Stimulated activated naive CD8-positive, alpha-beta T cell treated with anti-CD3 and anti-CD28 coated beads, Interleukin-15, amount 100 ng/mL, for 72 hours (primary cell): ENCODE measurements around the gene TNFRSF8.

Experiments used
- ATAC-seq: fragments of 150-1000 bp; cut with Tn5 transposase; 2 replicates; pipeline ENCODE4 v1.10.0; 2021; ENCODE audit warnings: mild to moderate bottlenecking, moderate library complexity
- DNase-seq, 2 donors: peaks; one replicate each; pipeline ENCODE4 v3.0.0; 2021 to 2022
- H3K27ac Mint-ChIP-seq, 2 donors: one replicate each; pipeline ENCODE4 v1.8.0; 2022; ENCODE audit warnings: mild to moderate bottlenecking in 2 of 2, mixed read lengths in 2 of 2, moderate library complexity in 2 of 2
- H3K27me3 Mint-ChIP-seq: one replicate; pipeline ENCODE4 v1.8.0; 2022; ENCODE audit warnings: mixed read lengths
- H3K4me1 Mint-ChIP-seq: one replicate; pipeline ENCODE4 v1.8.0; 2022; ENCODE audit warnings: mild to moderate bottlenecking, mixed read lengths
- H3K4me3 Mint-ChIP-seq, 2 donors: one replicate each; pipeline ENCODE4 v1.8.0; 2022; ENCODE audit warnings: mild to moderate bottlenecking in 2 of 2, mixed read lengths in 2 of 2, moderate library complexity in 1 of 2
- H3K9me3 Mint-ChIP-seq, 2 donors: one replicate each; pipeline ENCODE4 v1.8.0; 2022; ENCODE audit warnings: mixed read lengths in 2 of 2

TNFRSF8 gene

DNA sequence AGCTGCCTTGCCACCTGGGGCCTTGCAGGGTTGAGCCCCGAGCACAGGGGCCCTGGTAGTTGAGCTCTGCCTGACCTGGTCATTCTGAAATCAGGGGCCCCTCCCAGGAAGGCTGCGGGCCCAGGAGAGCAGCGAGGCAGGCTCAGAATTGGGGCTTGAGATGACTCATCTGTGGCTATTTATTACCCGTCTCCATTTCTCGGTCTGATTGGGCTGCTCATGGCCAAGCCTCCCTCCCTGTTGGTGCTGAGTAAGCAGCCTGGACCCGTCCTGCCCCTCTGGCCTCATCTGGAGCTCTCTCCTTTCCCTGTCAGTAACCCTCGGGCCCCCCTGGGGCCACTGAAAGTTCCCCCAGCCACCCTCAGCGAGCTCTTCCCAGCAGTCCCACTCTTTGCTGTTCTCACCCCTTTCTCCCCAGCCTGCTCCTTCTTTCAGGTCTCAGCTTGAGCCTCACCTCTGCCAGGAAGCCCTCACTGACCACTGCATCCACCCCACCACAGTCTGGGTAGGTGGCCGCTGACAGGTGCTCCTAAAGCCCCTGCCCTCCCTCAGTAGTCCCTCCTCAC, 11.0 kb upstream of the TNFRSF8 start:
- ATAC-seq (peak; percentile 62), DNase-seq (peak; percentile 44 to 77)
- H3K27me3 Mint-ChIP-seq: peaks cover 16% of the 10 kb centered on the region
- H3K9me3 Mint-ChIP-seq: no peaks in the 10 kb centered on the region
- H3K4me3 Mint-ChIP-seq: peak overlapping the region; percentile 44 to 63
- peak overlapping the region in 1 of 2 donors; percentile 47 for H3K27ac Mint-ChIP-seq
- H3K4me1 Mint-ChIP-seq: peaks cover 56% of the 10 kb centered on the region

DNA sequence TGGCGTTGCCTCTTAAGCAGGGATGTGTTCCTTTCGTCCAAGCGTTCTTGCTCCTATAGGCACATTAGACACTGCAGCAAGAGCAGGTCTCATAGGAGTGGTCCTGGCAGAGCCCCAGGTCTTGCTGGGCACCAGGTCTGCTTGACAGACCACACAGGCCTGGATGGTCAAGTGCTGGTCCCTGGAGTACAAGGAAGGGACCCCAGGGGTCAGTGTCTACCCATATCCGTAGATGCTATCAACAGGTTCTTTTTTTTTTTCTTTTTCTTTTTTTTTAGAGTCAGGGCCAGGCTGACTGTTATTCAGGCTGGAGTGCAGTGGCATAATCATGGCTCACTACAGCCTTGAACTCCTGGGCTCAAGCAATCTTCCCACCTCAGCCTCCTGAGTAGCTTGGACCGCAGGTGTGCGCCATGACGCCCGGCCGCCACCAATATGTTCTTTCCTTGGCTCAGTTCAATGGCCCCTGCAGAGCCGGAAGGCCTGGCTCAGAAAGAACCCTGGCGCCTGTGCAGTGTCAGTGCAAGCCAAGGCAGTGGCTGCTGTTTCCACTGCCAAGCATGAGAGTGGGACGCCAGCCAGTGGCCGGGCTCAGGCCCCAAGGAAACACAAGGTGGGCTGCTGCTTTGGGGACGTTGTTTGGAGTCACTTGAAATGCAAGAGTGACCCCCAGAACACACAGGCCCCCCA, 10.0 kb upstream of the TNFRSF8 start:
- no peak for DNase-seq
- Mint-ChIP-seq H3K9me3 (no peaks in the 10 kb centered on the region), H3K4me1 (peaks cover 66% of the 10 kb centered on the region), H3K27ac (peak overlapping the region in 1 of 2 donors; percentile 61), H3K4me3 (peak overlapping the region; percentile 46 to 63), H3K27me3 (peaks cover 19% of the 10 kb centered on the region)
- no peak for ATAC-seq

DNA sequence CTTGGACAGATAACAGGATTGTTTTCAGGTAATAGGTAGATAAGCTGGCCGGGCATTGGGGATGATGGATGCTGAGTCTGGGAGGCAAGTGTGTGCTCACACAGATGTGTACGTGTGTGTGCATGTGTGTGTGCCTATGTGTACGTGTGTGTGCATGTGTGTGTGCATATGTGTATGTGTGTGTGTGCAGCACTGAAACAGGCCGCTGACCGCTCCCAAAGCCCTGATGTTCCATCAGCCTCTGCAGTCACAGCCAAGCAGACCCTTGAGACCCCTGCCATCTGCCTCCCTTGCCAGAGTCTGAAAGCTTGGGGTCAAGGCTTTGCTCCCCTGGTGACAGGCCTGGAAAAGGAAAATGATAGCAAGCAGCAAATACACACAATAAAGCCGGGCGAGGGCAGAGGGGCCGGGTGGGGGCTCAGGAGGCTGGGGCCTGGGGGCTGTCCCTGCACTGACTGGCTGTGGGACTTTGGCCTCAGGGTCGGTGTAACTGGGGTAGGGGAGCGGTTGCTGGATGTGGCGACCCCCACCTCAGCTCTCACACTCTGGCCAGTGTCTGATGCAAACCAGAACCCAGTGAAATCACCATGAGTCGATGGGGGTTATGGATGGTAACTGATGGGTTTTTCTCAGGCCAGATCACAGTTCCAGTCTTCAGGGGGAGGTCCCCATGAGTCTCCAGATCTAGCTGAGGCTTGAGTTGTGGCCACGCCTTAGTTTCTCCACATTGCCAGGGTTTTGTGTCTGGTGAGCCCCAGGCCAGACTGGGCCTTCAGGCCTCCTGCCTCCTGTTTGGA, 9.2 kb upstream of the TNFRSF8 start:
- Mint-ChIP-seq H3K27me3 (peaks cover 23% of the 10 kb centered on the region), H3K4me3 (peak overlapping the region in 1 of 2 donors; percentile 66), H3K27ac (peak overlapping the region in 1 of 2 donors; percentile 90), H3K4me1 (peaks cover 74% of the 10 kb centered on the region), H3K9me3 (no peaks in the 10 kb centered on the region)
- ATAC-seq (peak; percentile 77), DNase-seq (peak in 1 of 2 donors; percentile 72)

DNA sequence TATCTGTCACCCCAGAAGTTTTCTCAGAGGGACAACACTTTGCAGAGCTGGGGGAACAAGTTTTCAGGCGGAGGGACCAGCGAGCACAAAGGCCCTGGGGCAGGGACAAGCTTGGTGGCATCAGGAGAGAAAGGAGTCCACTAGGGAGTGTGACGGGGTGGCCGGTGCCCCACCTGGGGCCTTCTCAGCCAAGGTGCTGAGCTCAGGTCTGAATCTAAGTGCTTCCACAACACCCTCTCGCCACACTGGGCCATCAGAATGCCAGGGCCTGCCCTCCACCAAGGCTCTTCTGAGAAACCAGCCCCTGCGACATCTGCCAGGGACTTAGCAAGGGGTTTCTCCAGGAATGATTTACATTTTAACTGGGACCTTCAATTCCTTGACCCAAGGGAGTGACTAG, 7.8 kb upstream of the TNFRSF8 start:
- H3K27ac Mint-ChIP-seq: no peak overlapping the region
- H3K4me1 Mint-ChIP-seq: peaks cover 87% of the 10 kb centered on the region
- no peak for ATAC-seq

DNA sequence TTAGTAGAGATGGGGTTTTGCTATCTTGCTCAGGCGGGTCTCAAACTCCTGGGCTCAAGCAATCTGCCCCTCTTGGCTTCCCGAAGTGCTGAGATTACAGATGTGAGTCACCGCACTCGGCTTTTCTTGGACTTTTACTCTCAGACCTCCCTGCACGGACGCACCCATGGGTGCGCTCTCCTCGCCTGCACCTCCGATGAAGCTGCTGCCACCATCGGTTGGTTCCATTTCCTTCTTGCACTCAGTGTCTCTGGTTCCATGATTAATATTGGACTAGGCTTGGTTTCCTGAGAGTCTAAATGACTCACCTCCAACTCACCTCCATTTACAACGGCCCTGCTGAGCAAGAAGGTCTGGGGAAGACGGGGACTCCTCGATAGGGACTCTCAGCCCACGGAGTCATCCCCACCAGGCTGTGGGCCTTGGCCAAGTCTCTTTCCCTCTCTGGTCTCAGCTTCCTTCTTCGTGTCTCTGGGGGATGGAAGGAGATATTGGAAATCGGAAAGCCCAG, 6.7 kb upstream of the TNFRSF8 start:
- Mint-ChIP-seq H3K27ac (peak overlapping the region; percentile 2 to 22), H3K4me3 (peak overlapping the region in 1 of 2 donors; percentile 1)

More for the DNA sequence above, 7.8 kb upstream of the TNFRSF8 start:
- Mint-ChIP-seq H3K9me3 (no peaks in the 10 kb centered on the region), H3K27me3 (peaks cover 34% of the 10 kb centered on the region), H3K4me3 (no peak overlapping the region)
- no peak for DNase-seq

DNA sequence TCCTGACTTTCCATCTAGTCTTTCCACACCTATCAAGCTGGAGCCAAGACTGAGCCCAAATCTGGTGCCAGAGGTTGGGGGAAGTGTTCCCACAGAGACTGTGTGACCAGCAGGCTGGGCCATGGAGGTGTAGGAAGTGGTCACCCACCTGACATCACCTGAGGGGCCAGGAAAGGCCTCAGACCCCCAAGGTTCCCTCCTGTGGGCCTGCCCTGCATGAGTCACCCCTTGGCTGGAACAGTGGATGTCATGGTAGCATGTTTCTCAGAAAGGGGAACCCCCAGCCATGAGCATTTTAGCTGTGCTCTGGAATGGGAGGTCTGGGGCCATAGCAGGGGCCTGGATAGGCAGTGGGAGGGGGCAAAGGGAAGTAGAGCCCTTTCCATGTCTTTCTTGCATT, 5.7 kb upstream of the TNFRSF8 start:
- peak overlapping the region in 1 of 2 donors; percentile 4 for H3K27ac Mint-ChIP-seq
- no peaks in the 10 kb centered on the region for H3K9me3 Mint-ChIP-seq
- peak in 1 of 2 donors; percentile 72 for DNase-seq
- H3K27me3 Mint-ChIP-seq: peaks cover 45% of the 10 kb centered on the region
- peaks cover 78% of the 10 kb centered on the region for H3K4me1 Mint-ChIP-seq
- H3K4me3 Mint-ChIP-seq: peak overlapping the region; percentile 56 to 68
- peak; percentile 63 for ATAC-seq

More for the DNA sequence above, 6.7 kb upstream of the TNFRSF8 start:
- DNase-seq (peak in 1 of 2 donors; percentile 54), ATAC-seq (peak; percentile 43)
- peaks cover 88% of the 10 kb centered on the region for H3K4me1 Mint-ChIP-seq
- peaks cover 38% of the 10 kb centered on the region for H3K27me3 Mint-ChIP-seq
- no peaks in the 10 kb centered on the region for H3K9me3 Mint-ChIP-seq

DNA sequence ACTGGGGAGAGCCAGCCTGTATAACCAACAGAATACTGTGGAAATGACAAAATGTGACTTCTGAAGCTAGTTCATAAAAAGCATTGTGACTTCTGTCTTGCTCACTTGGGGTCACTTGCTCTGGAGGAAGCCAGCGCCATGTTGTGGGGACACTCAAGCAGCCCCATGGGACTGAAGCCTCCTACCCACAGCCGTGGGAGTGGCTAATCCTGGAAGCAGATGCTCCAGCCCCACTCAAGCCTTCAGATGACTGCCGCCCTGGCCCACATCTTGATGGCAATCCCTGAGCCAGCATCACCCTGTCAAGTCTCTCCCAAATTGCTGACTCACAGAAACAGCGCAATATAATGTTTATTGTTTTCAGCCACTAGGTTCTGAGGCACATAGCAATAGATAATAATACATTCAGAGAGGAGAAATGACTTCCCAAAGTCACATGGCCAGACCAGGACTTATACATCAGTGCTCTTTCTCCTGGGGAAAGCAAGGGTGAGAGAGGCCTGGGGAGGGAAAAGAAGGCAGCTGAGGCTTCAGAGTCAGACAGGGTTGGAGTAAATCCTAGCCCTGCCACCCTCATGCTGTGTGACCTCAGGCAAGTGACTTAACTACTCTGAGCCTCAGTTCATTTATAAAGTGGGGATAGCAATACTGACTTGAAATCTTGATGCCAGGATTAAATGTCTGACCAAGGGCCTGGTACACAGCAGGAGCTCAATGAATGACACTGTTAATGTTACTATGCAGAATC, 5.0 kb upstream of the TNFRSF8 start:
- ATAC-seq: no peak
- H3K27me3 Mint-ChIP-seq: peaks cover 44% of the 10 kb centered on the region
- no peak overlapping the region for H3K4me3 Mint-ChIP-seq

DNA sequence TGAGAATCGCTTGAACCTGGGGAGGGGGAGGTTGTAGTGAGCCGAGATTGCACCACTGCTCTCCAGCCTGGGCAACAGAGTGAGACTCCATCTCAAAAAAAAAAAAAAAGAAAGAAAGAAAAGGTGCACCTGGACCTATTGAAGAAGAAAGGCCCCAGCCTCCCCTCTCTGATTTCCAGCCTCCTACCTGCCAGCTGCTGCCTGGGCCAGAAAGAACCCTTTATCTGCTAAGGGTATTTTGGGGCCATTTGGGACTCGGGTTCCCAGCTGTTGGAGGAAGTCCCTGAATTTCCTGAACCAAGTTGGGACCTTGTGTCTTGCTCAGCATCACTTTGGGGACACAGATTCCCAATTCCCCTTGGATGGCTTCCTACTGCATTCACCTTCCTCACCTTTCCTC, 3.9 kb upstream of the TNFRSF8 start:
- Mint-ChIP-seq H3K27ac (no peak overlapping the region), H3K9me3 (no peaks in the 10 kb centered on the region), H3K4me3 (peak overlapping the region; percentile 24 to 65), H3K4me1 (peaks cover 76% of the 10 kb centered on the region), H3K27me3 (peaks cover 55% of the 10 kb centered on the region)
- ATAC-seq: no peak
- DNase-seq: no peak

More for the DNA sequence above, 5.0 kb upstream of the TNFRSF8 start:
- Mint-ChIP-seq H3K4me1 (peaks cover 76% of the 10 kb centered on the region), H3K27ac (no peak overlapping the region), H3K9me3 (no peaks in the 10 kb centered on the region)
- DNase-seq: no peak

DNA sequence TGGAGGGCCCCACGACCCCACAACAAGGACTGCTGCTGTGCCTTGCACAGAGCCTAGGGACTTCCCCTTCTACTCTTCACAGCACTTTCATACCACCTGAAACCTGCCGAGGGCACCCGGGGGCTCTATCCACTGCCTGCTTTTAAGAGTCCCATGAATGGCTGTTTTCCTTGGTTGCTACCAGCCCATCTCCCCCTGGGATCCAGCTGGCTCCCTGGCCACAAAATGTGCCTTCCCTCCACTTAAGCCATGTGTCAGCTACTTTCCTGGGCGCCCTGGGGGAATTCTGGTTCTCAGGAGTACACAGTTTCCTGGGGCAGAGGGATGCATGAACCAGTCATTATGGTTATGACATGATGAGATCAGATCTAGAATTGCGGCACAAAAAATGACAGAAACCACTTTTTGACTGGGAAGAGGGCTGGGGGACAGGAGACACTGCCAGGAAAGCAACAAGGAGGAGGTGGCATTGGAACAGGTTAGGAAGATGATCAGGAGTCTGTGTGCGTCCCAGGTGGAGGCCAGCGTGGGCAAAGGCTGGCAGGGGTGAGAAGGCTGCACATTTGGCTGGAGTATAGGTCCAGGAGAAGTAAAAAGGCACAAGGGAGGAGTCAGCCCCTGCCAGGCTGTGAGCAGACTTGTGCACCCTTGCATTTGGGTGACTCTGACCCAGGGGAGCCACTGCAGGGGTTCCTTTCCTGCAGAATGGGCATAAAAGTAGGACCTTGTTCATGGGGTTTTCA, 3.2 kb upstream of the TNFRSF8 start:
- Mint-ChIP-seq H3K9me3 (no peaks in the 10 kb centered on the region), H3K27me3 (peaks cover 58% of the 10 kb centered on the region), H3K4me3 (peak overlapping the region; percentile 24 to 65), H3K27ac (peak overlapping the region; percentile 3 to 61), H3K4me1 (peaks cover 76% of the 10 kb centered on the region)
- ATAC-seq: peak; percentile 83
- peak; percentile 45 to 69 for DNase-seq

DNA sequence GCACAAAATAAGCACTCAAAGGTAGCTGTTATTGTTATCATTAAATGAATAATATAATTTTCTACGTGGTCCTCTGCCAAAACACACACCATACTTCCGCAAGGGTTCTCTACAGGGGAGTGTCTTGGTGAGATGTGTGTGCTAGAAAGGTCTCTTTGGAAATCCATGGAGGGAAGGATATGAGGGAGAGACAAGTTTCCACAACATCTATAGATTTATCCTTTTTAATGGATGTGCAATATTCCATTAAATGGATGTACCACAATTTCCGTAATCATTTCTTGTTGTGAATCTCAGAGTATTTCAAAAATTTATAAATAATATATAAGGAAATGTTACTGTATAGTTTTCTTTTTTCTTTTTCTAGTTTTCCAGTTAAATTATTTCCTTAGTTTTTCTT, 2.6 kb upstream of the TNFRSF8 start:
- ATAC-seq (no peak), DNase-seq (no peak)
- Mint-ChIP-seq H3K27ac (no peak overlapping the region), H3K4me1 (peaks cover 73% of the 10 kb centered on the region), H3K9me3 (no peaks in the 10 kb centered on the region), H3K27me3 (peaks cover 59% of the 10 kb centered on the region), H3K4me3 (no peak overlapping the region)

DNA sequence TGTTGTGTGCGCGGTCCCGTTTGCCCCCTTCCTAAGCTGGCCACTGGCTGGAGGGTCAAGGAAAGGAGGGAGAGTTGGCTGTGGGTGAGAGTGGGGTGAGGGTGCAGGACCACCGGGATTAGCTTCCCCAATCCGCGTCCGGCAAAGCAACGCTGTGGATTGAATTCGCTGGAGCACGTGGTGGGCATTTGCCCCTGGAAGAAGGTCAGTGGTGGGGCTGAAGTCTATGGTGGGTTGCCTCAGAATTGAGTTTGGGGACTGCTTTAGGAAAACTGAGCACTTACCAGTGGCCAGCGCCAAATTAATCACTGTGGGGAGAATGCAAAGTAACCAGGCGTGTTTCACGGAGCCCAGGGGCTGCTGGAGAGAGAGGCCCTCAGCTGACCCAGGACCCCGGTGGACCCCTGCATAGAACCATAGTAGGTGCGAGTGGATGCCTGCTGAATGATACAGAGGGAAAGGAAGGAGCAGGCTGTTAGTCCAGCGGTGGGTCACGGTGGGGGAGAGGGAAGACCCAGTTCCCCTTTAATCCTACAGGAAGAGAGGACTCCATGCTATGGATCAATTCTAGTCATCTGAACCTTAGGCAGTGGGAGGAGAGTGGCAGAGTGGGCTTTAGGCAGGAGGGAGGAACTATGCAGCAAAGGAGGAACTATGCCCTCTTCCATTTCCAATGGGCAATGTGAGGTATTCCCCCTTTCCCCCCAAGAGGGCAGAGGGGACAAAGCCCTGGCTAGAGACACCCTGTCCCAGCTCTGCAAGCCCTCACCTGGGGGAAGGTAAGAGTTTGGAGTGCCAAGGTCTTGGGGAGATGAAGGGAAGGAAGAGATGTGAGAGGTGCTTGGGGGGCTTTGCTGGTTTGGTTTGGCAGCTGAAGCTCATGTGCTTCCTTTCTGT, 1.2 kb downstream of the TNFRSF8 start:
- ATAC-seq (no peak), DNase-seq (no peak)
- peak overlapping the region; percentile 72 to 78 for H3K4me3 Mint-ChIP-seq
- H3K27me3 Mint-ChIP-seq: peaks cover 84% of the 10 kb centered on the region
- no peak overlapping the region for H3K27ac Mint-ChIP-seq
- H3K9me3 Mint-ChIP-seq: no peaks in the 10 kb centered on the region
- peaks cover 66% of the 10 kb centered on the region for H3K4me1 Mint-ChIP-seq

DNA sequence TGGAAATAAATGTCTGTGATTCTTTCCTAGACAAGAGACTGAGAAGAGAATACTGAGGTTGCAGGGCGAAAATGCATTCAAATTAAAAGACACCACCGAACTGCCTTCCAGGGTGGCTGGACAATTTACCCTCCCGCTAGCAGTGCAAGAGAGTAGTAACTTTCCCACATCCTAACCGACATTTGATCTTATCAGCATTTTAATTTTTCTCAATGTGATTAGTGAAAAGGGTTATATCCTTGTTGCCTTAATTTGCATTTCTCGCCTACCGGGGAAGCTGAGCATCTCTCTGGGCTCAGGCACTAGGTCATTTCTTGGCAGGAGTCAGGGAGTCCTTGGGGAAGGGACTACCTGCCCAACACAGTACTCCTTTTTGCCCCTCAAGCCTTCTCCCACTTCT, 2.8 kb downstream of the TNFRSF8 start:
- peak; percentile 52 for ATAC-seq
- H3K9me3 Mint-ChIP-seq: no peaks in the 10 kb centered on the region
- H3K4me1 Mint-ChIP-seq: peaks cover 63% of the 10 kb centered on the region
- DNase-seq: peak in 1 of 2 donors; percentile 39
- peak overlapping the region in 1 of 2 donors; percentile 62 for H3K4me3 Mint-ChIP-seq
- H3K27me3 Mint-ChIP-seq: peaks cover 88% of the 10 kb centered on the region
- no peak overlapping the region for H3K27ac Mint-ChIP-seq

DNA sequence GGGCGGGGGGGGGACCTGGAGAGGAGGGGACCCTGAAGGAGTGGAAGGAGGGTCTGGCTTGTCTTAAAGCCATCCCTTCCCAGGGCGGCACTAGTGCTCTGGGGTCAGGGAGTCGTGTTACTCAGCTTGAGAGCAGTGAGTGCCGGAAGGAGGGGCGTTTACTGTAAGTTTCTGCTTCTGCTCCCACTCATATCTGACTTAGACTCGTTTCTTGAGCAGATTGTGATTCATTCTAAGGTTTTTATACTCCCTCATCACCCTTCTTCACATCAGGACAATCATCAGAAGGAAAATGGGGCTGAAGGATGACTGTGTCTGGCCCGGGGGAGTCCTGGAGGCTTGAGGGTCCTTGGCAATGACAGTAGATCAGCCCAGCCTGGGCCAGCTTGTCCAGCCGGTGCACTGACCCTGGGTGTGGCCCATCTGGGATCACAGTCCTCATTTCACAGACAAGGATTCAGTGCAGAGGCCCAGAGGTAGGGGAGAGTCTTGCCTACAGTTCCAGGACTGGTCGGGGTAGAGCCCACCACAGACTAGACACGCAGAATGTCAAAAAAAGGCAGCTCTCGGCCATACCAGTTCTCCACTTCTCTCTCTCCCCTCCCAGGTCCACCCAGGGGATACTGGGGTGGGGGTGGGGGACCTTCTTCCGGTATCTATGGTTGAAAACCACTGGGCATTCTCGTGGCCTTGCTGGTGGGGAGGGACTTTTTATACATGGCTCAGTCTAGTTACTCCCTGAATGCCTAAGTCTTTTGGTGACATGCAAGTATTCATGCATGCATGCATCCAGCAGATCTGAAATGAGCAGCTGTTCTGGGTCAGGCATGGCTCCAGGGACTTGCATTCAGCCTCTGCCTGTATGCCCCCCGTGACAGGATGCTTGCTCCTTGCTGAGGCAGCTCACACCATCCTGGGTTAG, 5.1 kb downstream of the TNFRSF8 start:
- DNase-seq (peak in 1 of 2 donors; percentile 62), ATAC-seq (peak; percentile 85)
- H3K4me1 Mint-ChIP-seq: peaks cover 57% of the 10 kb centered on the region
- no peaks in the 10 kb centered on the region for H3K9me3 Mint-ChIP-seq
- peak overlapping the region in 1 of 2 donors; percentile 2 for H3K27ac Mint-ChIP-seq
- H3K27me3 Mint-ChIP-seq: peaks cover 70% of the 10 kb centered on the region
- H3K4me3 Mint-ChIP-seq: peak overlapping the region; percentile 27 to 54
